ENCODE results near the gene ZNF609. TPM values are rescaled to one million over a fixed set of nuclear protein-coding genes. Genes with fewer than 3 reads are reported as not detected.

ZNF609 gene
- total RNA-seq, 4 donors from 2014 or later: 25.2 to 45.5 (median 32.6) TPM

DNA sequence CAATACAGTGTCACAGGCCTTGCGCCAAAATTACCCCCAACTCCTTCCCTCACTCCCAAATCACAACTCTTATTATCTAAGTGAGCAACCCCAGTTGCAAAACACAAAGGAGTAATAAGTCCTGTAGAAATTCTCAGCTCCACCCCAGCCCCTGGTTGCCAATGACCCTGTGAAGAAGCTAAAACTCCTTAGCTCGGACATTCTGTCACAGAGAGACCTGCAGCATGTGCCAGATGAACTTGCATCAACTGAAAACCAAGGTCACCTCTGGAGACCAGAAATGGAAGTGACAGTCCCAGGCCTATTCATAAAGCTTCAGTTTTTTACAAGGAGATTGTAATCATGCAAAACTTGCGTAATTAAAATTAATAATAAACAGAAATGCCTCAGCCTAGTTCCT lies 259.8 kb downstream of the ZNF609 start:
- no peak overlapping the region for H3K27ac ChIP-seq
- no peaks in the 10 kb centered on the region for H3K9me3 ChIP-seq
- H3K4me3 ChIP-seq (replicated peaks in 1 of 3): no peak overlapping the region
- H3K27me3 ChIP-seq: no peaks in the 10 kb centered on the region
- peaks cover 0 to 4% of the 10 kb centered on the region in 2 donors for H3K4me1 ChIP-seq
- DNase-seq: no peak
- no peaks in the 10 kb centered on the region for H3K36me3 ChIP-seq
- 91 to 93% methylated on average over 3 of the region's 3 CpGs for WGBS, 2 donors
- intact Hi-C loops (cut with DNase I): no loop called here
- TF ChIP-seq, protein P1, sequence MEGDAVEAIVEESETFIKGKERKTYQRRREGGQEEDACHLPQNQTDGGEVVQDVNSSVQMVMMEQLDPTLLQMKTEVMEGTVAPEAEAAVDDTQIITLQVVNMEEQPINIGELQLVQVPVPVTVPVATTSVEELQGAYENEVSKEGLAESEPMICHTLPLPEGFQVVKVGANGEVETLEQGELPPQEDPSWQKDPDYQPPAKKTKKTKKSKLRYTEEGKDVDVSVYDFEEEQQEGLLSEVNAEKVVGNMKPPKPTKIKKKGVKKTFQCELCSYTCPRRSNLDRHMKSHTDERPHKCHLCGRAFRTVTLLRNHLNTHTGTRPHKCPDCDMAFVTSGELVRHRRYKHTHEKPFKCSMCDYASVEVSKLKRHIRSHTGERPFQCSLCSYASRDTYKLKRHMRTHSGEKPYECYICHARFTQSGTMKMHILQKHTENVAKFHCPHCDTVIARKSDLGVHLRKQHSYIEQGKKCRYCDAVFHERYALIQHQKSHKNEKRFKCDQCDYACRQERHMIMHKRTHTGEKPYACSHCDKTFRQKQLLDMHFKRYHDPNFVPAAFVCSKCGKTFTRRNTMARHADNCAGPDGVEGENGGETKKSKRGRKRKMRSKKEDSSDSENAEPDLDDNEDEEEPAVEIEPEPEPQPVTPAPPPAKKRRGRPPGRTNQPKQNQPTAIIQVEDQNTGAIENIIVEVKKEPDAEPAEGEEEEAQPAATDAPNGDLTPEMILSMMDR (IDR thresholded peaks at IDR 0.05): no peak
- TF ChIP-seq POLR2A (IDR thresholded peaks at IDR 0.05): no peak

- TF ChIP-seq, protein P1 (IDR thresholded peaks at IDR 0.05): no peak
- no peak for TF ChIP-seq POLR2A (IDR thresholded peaks at IDR 0.05)
- Histone ChIP-seq H3K27me3 (no peaks in the 10 kb centered on the region), H3K27ac (no peak overlapping the region), H3K4me3 (replicated peaks in 1 of 3) (no peak overlapping the region), H3K4me1 (peaks cover 0 to 3% of the 10 kb centered on the region in 2 donors), H3K36me3 (no peaks in the 10 kb centered on the region), H3K9me3 (no peaks in the 10 kb centered on the region)
- DNase-seq: no peak
- intact Hi-C loops (cut with DNase I): loop anchor here (2.0 to 10.0 kb wide), 2 partner anchors 81 to 165 kb away; no protein-coding TSS in a partner anchor
- WGBS, 2 donors: 89 to 95% methylated on average over 5 of the region's 5 CpGs
Observed at GRCh38 chr15:64730151-64730550, 269.8 kb downstream of the ZNF609 start.

DNA sequence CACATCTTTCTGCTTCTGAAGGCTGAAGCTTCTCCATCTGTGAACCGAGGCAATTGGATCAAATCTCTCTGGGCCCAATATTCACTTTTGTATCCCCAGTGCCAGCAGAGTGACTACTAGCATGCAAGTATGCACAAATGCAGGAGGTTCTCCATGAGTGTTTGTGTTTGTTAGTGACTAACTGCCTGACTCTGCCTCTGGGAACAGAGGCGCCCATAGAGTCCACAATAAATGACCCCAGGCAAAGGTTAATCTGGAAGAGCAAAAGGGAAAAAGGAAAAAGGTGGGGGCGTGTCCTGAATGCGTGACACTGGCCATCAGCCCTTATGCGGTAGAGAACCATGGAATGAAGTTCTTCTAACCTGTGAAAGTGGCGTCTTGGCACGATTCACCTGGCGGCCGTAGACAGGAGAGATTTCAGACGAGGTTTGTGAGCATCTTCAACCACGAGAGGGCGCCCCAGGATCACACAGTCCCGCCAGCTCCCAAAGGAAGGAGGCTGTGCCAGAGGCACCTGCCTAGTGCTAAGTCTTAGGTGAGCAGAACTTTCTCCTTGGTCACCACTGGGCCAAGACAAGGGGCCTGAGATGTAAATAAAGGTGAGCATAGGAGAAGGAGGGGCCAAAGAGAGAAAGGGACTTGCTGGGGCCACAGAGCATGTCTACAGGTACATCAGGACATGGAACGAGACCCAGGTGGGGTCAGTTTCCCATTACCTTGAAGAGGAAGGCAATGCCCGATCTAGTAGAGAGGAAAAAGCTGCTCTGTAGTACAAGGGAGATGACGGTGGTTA lies 270.8 kb downstream of the ZNF609 start:
- no peak overlapping the region for H3K4me3 ChIP-seq (replicated peaks in 1 of 3)
- H3K27ac ChIP-seq: peak overlapping the region in 1 of 3 donors; percentile 6
- intact Hi-C loops (cut with DNase I): loop anchor here (2.0 to 10.0 kb wide), 2 partner anchors 80 to 164 kb away; no protein-coding TSS in a partner anchor
- WGBS, 2 donors: 25 to 29% methylated on average over 16 of the region's 16 CpGs
- H3K27me3 ChIP-seq: no peaks in the 10 kb centered on the region
- TF ChIP-seq POLR2A (IDR thresholded peaks at IDR 0.05): no peak
- TF ChIP-seq, protein P1 (IDR thresholded peaks at IDR 0.05): peak; percentile 85 to 99 (median 95)
- no peaks in the 10 kb centered on the region for H3K9me3 ChIP-seq
- DNase-seq: peak; percentile 95 to 96
- peaks cover 0 to 8% of the 10 kb centered on the region in 2 donors for H3K4me1 ChIP-seq
- no peaks in the 10 kb centered on the region for H3K36me3 ChIP-seq

GRCh38 chr15:64731805-64732151 lies 271.4 kb downstream of the ZNF609 start:
- TF ChIP-seq, protein P1 (IDR thresholded peaks at IDR 0.05): no peak
- no peak for TF ChIP-seq POLR2A (IDR thresholded peaks at IDR 0.05)
- intact Hi-C loops (cut with DNase I): loop anchor here (2.0 to 10.0 kb wide), 2 partner anchors 79 to 163 kb away; no protein-coding TSS in a partner anchor
- H3K9me3 ChIP-seq: no peaks in the 10 kb centered on the region
- H3K27ac ChIP-seq: peak overlapping the region in 1 of 3 donors; percentile 6
- no peak overlapping the region for H3K4me3 ChIP-seq (replicated peaks in 1 of 3)
- no peaks in the 10 kb centered on the region for H3K36me3 ChIP-seq
- H3K4me1 ChIP-seq: peaks cover 0 to 13% of the 10 kb centered on the region in 2 donors
- WGBS, 2 donors: 70 to 79% methylated on average over 9 of the region's 9 CpGs
- H3K27me3 ChIP-seq: no peaks in the 10 kb centered on the region
- DNase-seq: no peak
